Erythroblast (primary cell): ENCODE data around the gene MSX2.

Experiments
- GATA1 ChIP-seq: IDR thresholded peaks from 2 replicates; pipeline ENCODE4 v1.6.1; 2011; ENCODE audit warnings: low read depth, mild to moderate bottlenecking, control low read depth, low read length, moderate library complexity
- POLR2A ChIP-seq: IDR thresholded peaks from 2 replicates; pipeline ENCODE4 v1.6.1; 2011; ENCODE audit warnings: mild to moderate bottlenecking, low read length

- TF ChIP-seq POLR2A (no peak), GATA1 (no peak)
Measured at GRCh38 chr5:174715804-174716203, 8.6 kb upstream of the MSX2 start.
